Neural progenitor cell (in vitro differentiated cells): ENCODE data around the gene GGTA1. TPM values are rescaled to one million over a fixed set of nuclear protein-coding genes. Genes with fewer than 3 reads are reported as not detected.

Experiments used
- DNase-seq: peaks from one replicate; pipeline ENCODE4 v3.0.0-alpha.2; 2016; ENCODE audit warnings: low spot score
- H2AFZ ChIP-seq: fragments of 200-600 bp; sonication (generic); replicated peaks from 2 replicates; pipeline ENCODE4 v1.6.1; 2016; ENCODE audit warnings: antibody characterized with exemption
- H3F3A ChIP-seq: fragments of 200-600 bp; sonication (generic); 2 replicates; pipeline ENCODE4 v1.6.1; 2016; ENCODE audit warnings: antibody characterized with exemption, low read depth
- H3K27ac ChIP-seq: fragments of 200-600 bp; sonication (generic); 2 replicates; pipeline ENCODE4 v1.5.1; 2016; ENCODE audit warnings: mild to moderate bottlenecking
- H3K27me3 ChIP-seq: fragments of 200-600 bp; sonication (generic); 2 replicates; pipeline ENCODE4 v1.6.1; 2016; ENCODE audit warnings: mild to moderate bottlenecking, moderate library complexity
- H3K36me3 ChIP-seq: fragments of 200-600 bp; sonication (generic); 2 replicates; pipeline ENCODE4 v1.5.1; 2016
- H3K4me1 ChIP-seq: fragments of 200-600 bp; sonication (generic); 2 replicates; pipeline ENCODE4 v1.6.1; 2016; ENCODE audit warnings: mixed run types
- H3K4me2 ChIP-seq: fragments of 200-600 bp; sonication (generic); 2 replicates; pipeline ENCODE4 v1.6.1; 2016
- H3K4me3 ChIP-seq: fragments of 200-600 bp; sonication (generic); 2 replicates; pipeline ENCODE4 v1.5.1; 2016
- H3K79me2 ChIP-seq: fragments of 200-600 bp; sonication (generic); 2 replicates; pipeline ENCODE4 v1.6.1; 2016; ENCODE audit warnings: low read depth
- H3K9ac ChIP-seq: fragments of 200-600 bp; sonication (generic); 2 replicates; pipeline ENCODE4 v1.6.1; 2016
- H3K9me3 ChIP-seq: fragments of 200-600 bp; sonication (generic); 2 replicates; pipeline ENCODE4 v1.5.1; 2016; ENCODE audit warnings: low read depth
- H4K20me1 ChIP-seq: fragments of 200-600 bp; sonication (generic); 2 replicates; pipeline ENCODE4 v1.6.1; 2016; ENCODE audit warnings: low read depth
- H3K27ac Mint-ChIP-seq: 3 replicates; pipeline ENCODE4 v1.8.0; 2021; ENCODE audit warnings: mixed read lengths
- H3K27me3 Mint-ChIP-seq: 2 replicates; pipeline ENCODE4 v1.8.0; 2022; ENCODE audit warnings: low read depth, mild to moderate bottlenecking, inconsistent platforms, moderate library complexity, mixed read lengths; ENCODE audit not compliant: insufficient read depth
- H3K36me3 Mint-ChIP-seq: 3 replicates; pipeline ENCODE4 v1.8.0; 2021; ENCODE audit warnings: mixed read lengths
- H3K4me1 Mint-ChIP-seq: 3 replicates; pipeline ENCODE4 v1.8.0; 2021; ENCODE audit warnings: mixed read lengths
- H3K4me3 Mint-ChIP-seq: 3 replicates; pipeline ENCODE4 v1.8.0; 2021; ENCODE audit warnings: mild to moderate bottlenecking, moderate library complexity, mixed read lengths
- H3K9me3 Mint-ChIP-seq: 3 replicates; pipeline ENCODE4 v1.8.0; 2020; ENCODE audit warnings: mixed read lengths
- EZH2 ChIP-seq: fragments of 200-600 bp; sonication (generic); IDR thresholded peaks from 2 replicates; pipeline ENCODE4 v1.6.1; 2017; ENCODE audit warnings: antibody characterized with exemption, mild to moderate bottlenecking, moderate library complexity
- EZH2phosphoT487 ChIP-seq: fragments of 200-600 bp; sonication (generic); IDR thresholded peaks from 2 replicates; pipeline ENCODE4 v1.6.1; 2017; ENCODE audit warnings: antibody characterized with exemption
- total RNA-seq: library from RNA; depleted of rRNA; stranded (reverse); fragments of >200 nt; gene quantifications from 2 replicates; pipeline ENCODE4 v1.2.3, GENCODE V29; 2015; ENCODE audit warnings: low replicate concordance
- TF ChIP-seq, protein P1 (sequence below): fragments of 200-600 bp; sonication (generic); IDR thresholded peaks from 2 replicates; pipeline ENCODE4 v1.5.1; 2017; ENCODE audit warnings: antibody characterized with exemption, mild to moderate bottlenecking

GGTA1 gene
- total RNA-seq, 1 donor from 2014 or later: not detected

DNA sequence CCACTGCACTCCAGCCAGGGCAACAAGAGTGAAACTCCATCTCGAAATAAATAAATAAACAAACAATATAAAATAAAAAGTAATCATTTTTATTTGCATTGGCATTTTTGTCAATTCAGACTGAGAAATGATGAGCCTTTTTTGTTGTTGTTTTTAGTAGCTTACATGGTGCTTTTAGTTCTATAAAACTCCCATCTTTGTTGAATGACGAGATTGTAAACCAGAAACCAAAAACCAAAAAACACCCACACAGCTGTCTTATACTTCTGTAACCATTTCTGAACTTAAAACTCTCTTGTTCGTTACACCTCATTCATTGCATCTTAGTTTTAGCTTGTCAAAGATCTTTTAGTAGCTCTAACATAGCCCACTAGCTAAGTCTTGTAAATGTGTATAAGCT lies 44.7 kb downstream of the GGTA1 start:
- Mint-ChIP-seq H3K27ac (no peak overlapping the region), H3K36me3 (no peaks in the 10 kb centered on the region), H3K4me1 (peaks cover 3% of the 10 kb centered on the region), H3K4me3 (no peak overlapping the region), H3K27me3 (peaks cover 13% of the 10 kb centered on the region), H3K9me3 (peaks cover 2% of the 10 kb centered on the region)
- H3K27ac ChIP-seq: no peak overlapping the region
- no peak for DNase-seq
- H2AFZ ChIP-seq: no peak overlapping the region
- H3K4me2 ChIP-seq: no peak overlapping the region
- H3K4me1 ChIP-seq: peaks cover 14% of the 10 kb centered on the region
- no peak overlapping the region for H3K4me3 ChIP-seq
- no peaks in the 10 kb centered on the region for H3K9me3 ChIP-seq
- no peak overlapping the region for H3K9ac ChIP-seq
- TF ChIP-seq EZH2: no peak
- TF ChIP-seq, protein P1, sequence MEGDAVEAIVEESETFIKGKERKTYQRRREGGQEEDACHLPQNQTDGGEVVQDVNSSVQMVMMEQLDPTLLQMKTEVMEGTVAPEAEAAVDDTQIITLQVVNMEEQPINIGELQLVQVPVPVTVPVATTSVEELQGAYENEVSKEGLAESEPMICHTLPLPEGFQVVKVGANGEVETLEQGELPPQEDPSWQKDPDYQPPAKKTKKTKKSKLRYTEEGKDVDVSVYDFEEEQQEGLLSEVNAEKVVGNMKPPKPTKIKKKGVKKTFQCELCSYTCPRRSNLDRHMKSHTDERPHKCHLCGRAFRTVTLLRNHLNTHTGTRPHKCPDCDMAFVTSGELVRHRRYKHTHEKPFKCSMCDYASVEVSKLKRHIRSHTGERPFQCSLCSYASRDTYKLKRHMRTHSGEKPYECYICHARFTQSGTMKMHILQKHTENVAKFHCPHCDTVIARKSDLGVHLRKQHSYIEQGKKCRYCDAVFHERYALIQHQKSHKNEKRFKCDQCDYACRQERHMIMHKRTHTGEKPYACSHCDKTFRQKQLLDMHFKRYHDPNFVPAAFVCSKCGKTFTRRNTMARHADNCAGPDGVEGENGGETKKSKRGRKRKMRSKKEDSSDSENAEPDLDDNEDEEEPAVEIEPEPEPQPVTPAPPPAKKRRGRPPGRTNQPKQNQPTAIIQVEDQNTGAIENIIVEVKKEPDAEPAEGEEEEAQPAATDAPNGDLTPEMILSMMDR: no peak
- TF ChIP-seq EZH2phosphoT487: no peak
- H3K79me2 ChIP-seq: no peaks in the 10 kb centered on the region
- H4K20me1 ChIP-seq: no peaks in the 10 kb centered on the region
- peaks cover 6% of the 10 kb centered on the region for H3F3A ChIP-seq
- H3K27me3 ChIP-seq: peaks cover 5% of the 10 kb centered on the region
- H3K36me3 ChIP-seq: no peaks in the 10 kb centered on the region

DNA sequence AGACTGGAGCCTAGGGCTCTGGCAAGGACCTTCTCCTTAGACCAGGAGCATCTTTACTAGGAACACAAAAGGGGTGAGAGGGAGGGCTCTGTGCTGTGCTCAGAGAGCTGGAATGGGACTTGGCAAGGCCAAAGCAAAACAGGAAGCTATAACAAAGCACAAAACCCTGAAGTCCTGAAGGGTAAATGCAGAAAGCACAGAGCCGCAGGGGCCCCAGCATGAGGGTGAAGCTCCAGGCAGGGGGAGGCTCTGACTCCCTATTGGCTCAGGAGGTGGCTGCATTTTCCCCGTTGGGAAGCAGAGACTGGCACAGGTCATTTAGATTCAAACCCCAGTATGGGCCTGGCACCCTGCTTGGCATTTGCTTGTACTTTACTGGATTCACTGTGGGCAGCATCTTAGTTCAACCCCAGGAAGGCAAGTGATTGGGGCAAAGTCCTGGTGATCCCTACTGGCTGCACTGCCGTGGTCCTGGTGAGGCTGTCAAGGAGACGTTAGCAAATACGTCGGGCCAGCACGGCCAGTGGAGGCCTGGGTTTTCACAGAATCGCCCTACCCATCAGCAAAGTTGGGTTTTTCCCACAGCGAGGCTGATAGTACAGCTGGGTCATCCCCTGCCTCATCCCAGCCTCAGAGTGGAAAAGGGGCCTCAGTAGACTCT lies 46.3 kb downstream of the GGTA1 start:
- Histone ChIP-seq H2AFZ (peak overlapping the region; percentile 42), H3K36me3 (no peaks in the 10 kb centered on the region), H3K4me1 (peaks cover 17% of the 10 kb centered on the region), H3K9ac (no peak overlapping the region), H4K20me1 (no peaks in the 10 kb centered on the region), H3K27me3 (peaks cover 5% of the 10 kb centered on the region), H3F3A (peaks cover 8% of the 10 kb centered on the region), H3K4me3 (no peak overlapping the region), H3K9me3 (no peaks in the 10 kb centered on the region), H3K79me2 (no peaks in the 10 kb centered on the region), H3K4me2 (no peak overlapping the region), H3K27ac (no peak overlapping the region)
- Mint-ChIP-seq H3K27ac (no peak overlapping the region), H3K9me3 (no peaks in the 10 kb centered on the region), H3K4me3 (no peak overlapping the region), H3K36me3 (no peaks in the 10 kb centered on the region), H3K4me1 (peaks cover 3% of the 10 kb centered on the region), H3K27me3 (peaks cover 7% of the 10 kb centered on the region)
- DNase-seq: no peak
- no peak for TF ChIP-seq EZH2
- TF ChIP-seq, protein P1: no peak
- TF ChIP-seq EZH2phosphoT487: no peak

DNA sequence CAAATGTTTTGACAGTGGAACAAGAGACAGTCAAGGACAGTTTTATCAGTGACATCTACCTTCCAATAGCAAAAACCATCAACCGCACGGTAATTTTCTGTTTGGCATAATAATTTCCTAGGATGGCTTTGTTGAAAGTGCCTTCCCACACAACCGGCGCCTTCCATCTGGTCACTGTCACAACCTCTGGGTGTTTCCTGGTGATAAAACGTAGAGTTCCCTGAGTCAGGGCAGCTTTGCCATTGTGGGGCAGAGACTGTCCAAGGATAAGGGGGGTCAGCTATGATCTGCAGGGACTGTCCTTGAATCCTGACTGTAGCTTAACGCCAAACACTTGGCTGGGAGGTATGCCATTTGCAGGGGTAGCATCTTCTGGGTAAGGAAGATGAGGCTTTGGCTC lies 47.6 kb downstream of the GGTA1 start:
- DNase-seq: no peak
- H3K27ac Mint-ChIP-seq: no peak overlapping the region
- no peak overlapping the region for H3K27ac ChIP-seq
- peaks cover 3% of the 10 kb centered on the region for H3K4me1 Mint-ChIP-seq
- H3K9me3 ChIP-seq: no peaks in the 10 kb centered on the region
- H3K79me2 ChIP-seq: no peaks in the 10 kb centered on the region
- H3K36me3 Mint-ChIP-seq: no peaks in the 10 kb centered on the region
- H2AFZ ChIP-seq: no peak overlapping the region
- peaks cover 8% of the 10 kb centered on the region for H3F3A ChIP-seq
- no peak overlapping the region for H3K9ac ChIP-seq
- H3K36me3 ChIP-seq: no peaks in the 10 kb centered on the region
- peaks cover 1% of the 10 kb centered on the region for H3K9me3 Mint-ChIP-seq
- no peak for TF ChIP-seq EZH2phosphoT487
- H3K4me2 ChIP-seq: no peak overlapping the region
- H3K4me3 ChIP-seq: no peak overlapping the region
- no peaks in the 10 kb centered on the region for H4K20me1 ChIP-seq
- peaks cover 17% of the 10 kb centered on the region for H3K4me1 ChIP-seq
- H3K4me3 Mint-ChIP-seq: no peak overlapping the region
- H3K27me3 Mint-ChIP-seq: peaks cover 7% of the 10 kb centered on the region
- H3K27me3 ChIP-seq: peaks cover 5% of the 10 kb centered on the region

DNA sequence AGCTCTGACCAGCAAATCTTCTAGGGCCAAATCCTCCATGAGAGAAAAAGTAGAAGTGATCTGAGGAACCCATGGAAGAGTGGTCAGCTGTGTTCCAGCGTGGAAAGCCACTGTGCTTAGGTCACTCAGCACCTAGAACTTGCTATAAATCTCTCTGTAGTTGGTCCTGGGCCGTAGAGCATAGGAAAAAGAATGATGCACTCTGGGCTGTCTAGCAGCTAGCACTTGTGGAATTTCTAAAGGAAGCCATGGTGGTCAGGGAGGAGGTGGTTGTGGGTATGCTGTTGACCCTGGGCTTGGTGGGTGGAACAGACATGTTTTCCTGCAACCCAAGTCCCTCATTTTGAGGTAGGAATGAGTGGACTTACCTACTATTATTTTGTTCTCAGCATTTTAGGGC lies 48.1 kb downstream of the GGTA1 start:
- no peaks in the 10 kb centered on the region for H3K79me2 ChIP-seq
- H3K9me3 ChIP-seq: no peaks in the 10 kb centered on the region
- H3K27ac ChIP-seq: no peak overlapping the region
- no peak for TF ChIP-seq EZH2phosphoT487
- TF ChIP-seq, protein P1: no peak
- no peak for TF ChIP-seq EZH2
- Mint-ChIP-seq H3K36me3 (no peaks in the 10 kb centered on the region), H3K4me1 (peaks cover 3% of the 10 kb centered on the region), H3K4me3 (no peak overlapping the region), H3K9me3 (peaks cover 2% of the 10 kb centered on the region), H3K27ac (no peak overlapping the region), H3K27me3 (peaks cover 6% of the 10 kb centered on the region)
- H3K36me3 ChIP-seq: no peaks in the 10 kb centered on the region
- no peak overlapping the region for H3K4me3 ChIP-seq
- no peak overlapping the region for H2AFZ ChIP-seq
- H3K27me3 ChIP-seq: peaks cover 5% of the 10 kb centered on the region
- peaks cover 17% of the 10 kb centered on the region for H3K4me1 ChIP-seq
- H3K4me2 ChIP-seq: no peak overlapping the region
- H3K9ac ChIP-seq: no peak overlapping the region
- no peak for DNase-seq
- H3F3A ChIP-seq: peaks cover 8% of the 10 kb centered on the region
- no peaks in the 10 kb centered on the region for H4K20me1 ChIP-seq
